GM21526 (cell line): ENCODE results near the gene NADSYN1.
"Not testable (repeated sequence)": the region's sequence is repeated elsewhere in the genome, so short reads cannot be mapped to it uniquely, and the experiment has no call there.

Experiments used
- ATAC-seq: cut with Tn5 transposase; IDR thresholded peaks from one replicate; pipeline ENCODE4 v1.9.1; 2021; ENCODE audit warnings: moderate library complexity; ENCODE audit not compliant: unreplicated experiment, low FRiP score

The NADSYN1 gene

GRCh38 chr11:71518506-71519471, 65.8 kb downstream of the NADSYN1 start:
- ATAC-seq = no peak

DNA sequence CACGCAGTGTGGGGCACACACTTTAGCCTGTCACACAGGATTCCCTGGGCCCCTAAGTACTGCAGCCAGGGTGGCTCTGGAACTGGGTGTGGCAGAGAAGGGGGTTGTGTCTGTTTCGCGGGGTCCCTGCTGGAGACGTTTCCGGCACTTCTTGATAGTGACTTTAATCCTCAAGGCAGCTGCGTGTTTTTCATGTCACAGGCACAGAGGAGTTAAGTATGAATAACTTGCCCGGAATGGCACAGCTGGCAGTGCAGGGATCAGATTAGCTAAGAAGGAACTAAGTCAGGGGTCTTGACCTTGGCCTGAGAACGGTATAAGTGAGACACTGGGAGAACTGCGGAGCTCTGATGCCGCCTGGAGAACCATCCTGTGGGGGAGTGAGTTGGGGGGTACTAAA, 66.5 kb downstream of the NADSYN1 start:
- ATAC-seq = no peak

GRCh38 chr11:71525188-71525937, 72.4 kb downstream of the NADSYN1 start:
- ATAC-seq = no peak

DNA sequence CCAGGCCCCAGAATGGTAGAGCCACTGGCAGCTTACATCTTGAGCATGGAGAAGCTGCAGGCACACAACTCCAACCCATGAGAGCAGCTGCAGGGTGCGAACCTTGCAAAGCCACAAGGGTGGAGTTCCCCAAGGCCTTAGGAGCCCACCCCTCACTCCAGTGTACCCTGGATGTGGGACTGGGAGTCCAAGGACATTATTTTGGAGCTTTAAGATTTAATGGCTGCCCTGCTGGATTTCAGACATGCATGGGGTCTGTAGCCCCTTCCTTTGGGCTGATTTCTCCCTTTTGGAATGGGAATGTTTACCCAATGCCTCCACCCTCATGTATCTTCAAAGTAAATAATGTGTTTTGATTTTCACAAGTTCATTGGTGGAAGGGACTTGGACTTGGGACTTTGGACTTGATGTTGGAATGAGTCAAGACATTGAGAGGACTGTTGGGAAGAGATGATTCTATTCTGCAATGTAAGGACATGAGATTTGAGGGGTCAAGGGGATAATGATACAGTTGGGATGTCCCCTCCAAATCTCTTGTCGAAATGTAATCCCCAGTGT, 73.0 kb downstream of the NADSYN1 start:
- ATAC-seq = no peak

DNA sequence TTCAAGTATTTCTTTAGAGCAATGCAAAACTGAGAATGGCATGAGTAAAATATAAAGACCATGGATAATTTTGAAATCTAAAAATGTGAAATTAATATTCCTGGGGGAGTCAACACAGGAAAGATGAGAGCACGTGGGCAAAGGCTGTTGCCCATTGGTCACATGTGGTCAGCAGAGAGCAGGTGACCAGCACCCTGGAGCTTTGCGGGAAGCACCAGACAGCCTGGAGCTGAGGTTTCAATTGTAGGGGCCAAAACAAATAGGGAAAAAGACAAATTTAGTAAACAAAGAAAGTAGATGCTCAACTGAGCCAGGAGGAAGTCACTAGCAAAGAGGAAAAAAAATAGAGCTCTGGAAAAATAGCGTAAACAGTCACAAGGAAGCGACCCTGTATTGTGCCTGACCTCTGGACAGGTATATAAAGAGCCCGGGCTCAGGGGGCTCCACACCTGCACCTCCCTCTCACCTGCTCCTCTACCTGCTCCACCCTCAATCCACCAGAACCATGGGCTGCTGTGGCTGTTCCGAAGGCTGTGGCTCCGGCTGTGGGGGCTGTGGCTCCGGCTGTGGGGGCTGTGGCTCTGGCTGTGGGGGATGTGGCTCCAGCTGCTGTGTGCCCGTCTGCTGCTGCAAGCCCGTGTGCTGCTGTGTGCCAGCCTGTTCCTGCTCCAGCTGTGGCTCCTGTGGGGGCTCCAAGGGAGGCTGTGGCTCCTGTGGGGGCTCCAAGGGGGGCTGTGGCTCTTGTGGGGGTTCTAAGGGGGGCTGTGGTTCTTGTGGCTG, 74.0 kb downstream of the NADSYN1 start, which contains the start of gene KRTAP5-7:
Gene KRTAP5-7, plus strand, starts transcription at position 472 of the 780 bp plus-strand sequence. Its CDS starts 34 bp downstream, at position 506.
- ATAC-seq = not testable (repeated sequence)

- no peak for ATAC-seq
Observed at GRCh38 chr11:71527576-71528210, 74.7 kb downstream of the NADSYN1 start.

DNA sequence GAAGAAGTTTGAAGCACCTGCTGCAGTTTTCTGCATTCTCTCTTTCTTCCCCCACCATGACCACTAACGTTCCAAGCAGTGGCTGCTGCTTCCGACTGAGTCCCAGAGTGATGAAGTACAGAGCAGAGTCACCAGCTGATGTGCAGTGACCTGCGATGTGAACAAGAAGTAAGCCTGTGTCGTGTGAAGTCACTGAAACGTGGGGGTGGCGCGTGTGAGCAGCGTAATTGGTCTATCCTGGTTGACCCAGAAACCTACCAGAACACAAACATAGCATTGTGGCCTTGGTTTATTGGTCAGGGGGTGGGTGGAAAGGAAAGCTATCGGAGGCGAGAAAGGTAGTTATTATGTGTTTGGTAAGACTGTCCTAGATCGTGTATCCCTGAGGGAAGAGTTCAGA, 77.6 kb downstream of the NADSYN1 start:
- no peak for ATAC-seq

GRCh38 chr11:71532036-71532610, 79.1 kb downstream of the NADSYN1 start:
- ATAC-seq = no peak

DNA sequence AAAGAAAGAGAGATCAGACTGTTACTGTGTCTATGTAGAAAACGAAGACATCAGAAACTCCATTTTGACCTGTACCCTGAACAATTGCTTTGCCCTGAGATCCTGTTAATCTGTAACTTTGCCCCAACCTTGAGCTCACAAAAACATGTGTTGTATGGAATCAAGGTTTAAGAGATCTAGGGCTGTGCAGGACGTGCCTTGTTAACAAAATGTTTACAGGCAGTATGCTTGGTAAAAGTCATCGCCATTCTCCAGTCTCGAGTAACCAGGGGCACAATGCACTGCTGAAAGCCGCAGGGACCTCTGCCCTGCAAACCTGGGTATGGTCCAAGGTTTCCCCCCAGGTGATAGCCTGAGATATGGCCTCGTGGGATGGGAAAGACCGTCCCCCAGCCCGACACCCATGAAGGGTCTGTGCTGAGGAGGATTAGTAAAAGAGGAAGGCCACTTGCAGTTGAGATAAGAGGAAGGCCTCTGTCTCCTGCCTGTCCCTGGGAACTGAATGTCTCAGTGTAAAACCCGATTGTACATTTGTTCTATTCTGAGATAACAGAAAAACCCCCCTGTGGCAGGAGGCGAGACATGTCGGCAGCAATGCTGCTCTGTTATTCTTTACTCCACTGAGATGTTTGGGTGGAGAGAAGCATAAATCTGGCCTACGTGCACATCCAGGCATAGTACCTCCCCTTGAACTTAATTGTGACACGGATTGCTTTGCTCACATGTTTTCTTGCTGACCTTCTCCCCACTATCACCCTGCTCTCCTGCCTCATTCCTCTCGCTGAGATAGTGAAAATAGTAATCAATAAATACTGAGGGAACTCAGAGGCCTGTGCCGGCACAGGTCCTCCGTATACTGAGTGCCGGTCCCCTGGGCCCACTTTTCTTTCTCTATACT, 82.0 kb downstream of the NADSYN1 start:
- ATAC-seq = not testable (repeated sequence)

DNA sequence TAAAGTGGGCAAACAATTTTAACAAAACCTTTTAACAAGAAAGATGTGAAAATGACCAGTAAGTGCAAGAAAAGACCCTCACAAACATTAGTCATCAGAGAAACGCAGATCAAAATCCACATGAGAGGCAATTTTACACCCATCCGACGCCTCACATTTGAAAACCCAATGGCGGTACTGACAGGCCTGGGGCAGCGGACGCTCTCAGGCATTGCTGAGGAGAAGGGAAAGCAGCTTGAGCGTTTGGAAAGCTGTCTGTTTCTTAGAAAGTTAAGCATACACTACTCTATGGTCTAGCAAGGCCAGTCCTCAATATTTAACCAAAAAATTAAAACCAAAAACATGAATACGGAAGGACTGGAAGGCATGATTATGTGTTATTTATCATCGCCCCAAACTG, 82.8 kb downstream of the NADSYN1 start:
- ATAC-seq = no peak

GRCh38 chr11:71537537-71537936, 84.5 kb downstream of the NADSYN1 start:
- ATAC-seq = no peak

GRCh38 chr11:71537977-71538665, 85.1 kb downstream of the NADSYN1 start, which contains the start of gene KRTAP5-8:
Gene KRTAP5-8 (plus strand): TSS chr11:71538025. CDS start chr11:71538056, 31 bp downstream.
- ATAC-seq = not testable (repeated sequence)

GRCh38 chr11:71538666-71538990, 85.6 kb downstream of the NADSYN1 start:
- no peak for ATAC-seq

DNA sequence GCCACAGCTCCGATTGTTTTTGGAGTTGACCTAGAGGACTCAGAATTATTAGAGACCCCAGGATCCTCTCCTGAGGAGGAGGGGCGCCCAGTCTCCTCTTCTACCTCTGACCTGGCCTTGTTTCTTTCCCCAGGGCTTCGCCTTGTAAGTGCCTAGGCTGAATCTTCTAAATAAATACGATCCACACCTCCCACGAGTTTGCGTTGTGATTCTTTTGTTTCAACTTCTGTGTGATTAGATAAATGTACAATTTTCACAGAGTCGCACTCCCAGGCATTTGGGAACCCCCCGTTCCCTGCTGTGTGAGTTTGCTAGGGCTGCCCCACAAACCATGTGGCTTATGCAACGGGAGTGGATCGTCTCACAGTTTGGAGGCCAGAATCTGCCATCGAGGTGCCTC, 86.0 kb downstream of the NADSYN1 start:
- no peak for ATAC-seq

DNA sequence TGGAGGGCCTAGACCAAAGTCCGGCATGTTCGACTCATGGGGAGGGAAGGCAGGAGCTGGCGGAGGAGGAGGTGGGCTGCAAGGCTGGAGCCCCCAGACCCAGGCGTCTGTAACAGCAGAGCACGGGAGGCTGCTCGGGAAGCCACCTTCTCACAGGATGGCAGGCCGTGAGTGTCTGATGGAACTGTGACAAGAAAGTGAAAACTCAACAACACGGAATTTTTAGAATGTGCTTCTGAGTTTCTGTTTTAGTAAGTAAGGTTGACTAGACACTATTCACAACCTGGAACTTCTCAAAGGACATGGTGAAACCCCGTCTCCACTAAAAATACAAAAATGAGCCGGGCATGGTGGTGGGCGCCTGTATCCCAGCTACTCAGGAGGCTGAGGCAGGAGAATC, 87.0 kb downstream of the NADSYN1 start:
- not testable (repeated sequence) for ATAC-seq

- not testable (repeated sequence) for ATAC-seq
Observed at GRCh38 chr11:71540521-71541304, 87.7 kb downstream of the NADSYN1 start.

DNA sequence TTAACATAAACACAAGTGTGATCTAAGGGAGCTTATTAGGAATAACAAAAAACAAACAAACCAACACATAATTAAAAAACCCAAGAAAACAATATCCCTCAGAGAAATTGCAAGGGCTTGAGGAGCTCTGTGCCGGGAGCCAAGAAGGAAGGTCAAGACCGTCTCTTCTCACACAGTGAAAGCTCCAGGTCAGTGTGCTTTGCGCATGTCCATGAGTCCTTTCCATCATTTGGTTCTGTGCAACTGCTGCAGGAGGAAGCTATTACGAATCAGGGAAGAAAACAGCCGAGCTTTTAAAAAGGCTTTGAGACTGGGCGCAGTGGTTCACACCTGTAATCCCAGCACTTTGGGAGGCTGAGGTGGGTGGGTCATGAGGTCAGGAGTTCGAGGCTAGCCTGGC, 89.4 kb downstream of the NADSYN1 start:
- no peak for ATAC-seq
